HepG2 (cell line): ENCODE results near the gene ACSBG1. TPM values are rescaled to one million over a fixed set of nuclear protein-coding genes. Genes with fewer than 3 reads are reported as not detected.
A peak's percentile ranks its signal among the peaks of the same experiment; 100 is the strongest.

ENCODE experiments used
- BRCA1 ChIP-seq: sonication (generic); formaldehyde crosslinking; IDR thresholded peaks from 2 replicates; pipeline ENCODE4 v1.4.0; 2020; ENCODE audit warnings: missing genetic modification reagents
- BRD4 ChIP-seq: sonication (generic); formaldehyde crosslinking; IDR thresholded peaks from 2 replicates; pipeline ENCODE4 v1.4.0; 2020; ENCODE audit warnings: missing genetic modification reagents
- FOXC1 ChIP-seq: sonication (generic); formaldehyde crosslinking; IDR thresholded peaks from 2 replicates; pipeline ENCODE4 v1.8.0; 2022; ENCODE audit warnings: mild to moderate bottlenecking, missing genetic modification reagents, borderline replicate concordance
- HOXA7 ChIP-seq: sonication (generic); formaldehyde crosslinking; IDR thresholded peaks from 2 replicates; pipeline ENCODE4 v1.8.1; 2022; ENCODE audit warnings: mild to moderate bottlenecking, missing genetic modification reagents, moderate library complexity
- KAT2B ChIP-seq: fragments of 150-350 bp; IDR thresholded peaks from 2 replicates; pipeline ENCODE4 v1.6.1; 2014; ENCODE audit warnings: low read depth, low read length, borderline replicate concordance
- KDM5A ChIP-seq: fragments of 200-600 bp; sonication (generic); IDR thresholded peaks from 2 replicates; pipeline ENCODE4 v1.7.0; 2018; ENCODE audit warnings: antibody characterized with exemption, mild to moderate bottlenecking, low read length, borderline replicate concordance
- PAX8 ChIP-seq: sonication (generic); formaldehyde crosslinking; IDR thresholded peaks from 2 replicates; pipeline ENCODE4 v1.8.0; 2022; ENCODE audit warnings: mild to moderate bottlenecking, missing genetic modification reagents, borderline replicate concordance
- SIX1 ChIP-seq: sonication (generic); formaldehyde crosslinking; IDR thresholded peaks from 2 replicates; pipeline ENCODE4 v1.4.0; 2020; ENCODE audit warnings: missing genetic modification reagents, borderline replicate concordance
- SMAD9 ChIP-seq: sonication (generic); formaldehyde crosslinking; IDR thresholded peaks from 2 replicates; pipeline ENCODE4 v1.5.1; 2020; ENCODE audit warnings: mild to moderate bottlenecking, missing genetic modification reagents
- SNAPC2 ChIP-seq: sonication (generic); formaldehyde crosslinking; IDR thresholded peaks from 2 replicates; pipeline ENCODE4 v1.8.1; 2022; ENCODE audit warnings: mild to moderate bottlenecking, missing genetic modification reagents
- TMF1 ChIP-seq: sonication (generic); formaldehyde crosslinking; IDR thresholded peaks from 2 replicates; pipeline ENCODE4 v1.8.1; 2022; ENCODE audit warnings: low read depth, missing genetic modification reagents
- ZBTB43 ChIP-seq: sonication (generic); formaldehyde crosslinking; conservative IDR thresholded peaks from 2 replicates; pipeline ENCODE4 v1.4.0; 2020; ENCODE audit warnings: missing genetic modification reagents
- ZFP36 ChIP-seq: fragments of 150-350 bp; IDR thresholded peaks from 2 replicates; pipeline ENCODE4 v1.6.1; 2018; ENCODE audit warnings: borderline replicate concordance, low read length, low read depth; ENCODE audit not compliant: partially characterized antibody
- ZFP82 ChIP-seq: sonication (generic); formaldehyde crosslinking; IDR thresholded peaks from 2 replicates; pipeline ENCODE4 v1.5.1; 2020; ENCODE audit warnings: mild to moderate bottlenecking, missing genetic modification reagents, borderline replicate concordance
- ZIK1 ChIP-seq: sonication (generic); formaldehyde crosslinking; IDR thresholded peaks from 2 replicates; pipeline ENCODE4 v1.5.0; 2020; ENCODE audit warnings: mild to moderate bottlenecking, low read depth, missing genetic modification reagents, borderline replicate concordance
- ZNF407 ChIP-seq: sonication (generic); formaldehyde crosslinking; IDR thresholded peaks from one replicate; pipeline ENCODE4 v1.5.1; 2020; ENCODE audit warnings: mild to moderate bottlenecking, missing genetic modification reagents; ENCODE audit errors: not compliant biosample characterization
- ZNF883 ChIP-seq: sonication (generic); formaldehyde crosslinking; IDR thresholded peaks from 2 replicates; pipeline ENCODE4 v1.5.1; 2020; ENCODE audit warnings: mild to moderate bottlenecking, missing genetic modification reagents; ENCODE audit errors: not compliant biosample characterization
- polyA plus RNA-seq, 8 experiments: library from polyadenylated mRNA; depleted of rRNA in 3 of 8; stranded (reverse) in 7 of 8; unstranded in 1 of 8; fragments of >200 nt; fragmentation: Illumina TruSeq in 4 of 8; extraction: Trizol in 4 of 8; gene quantifications; 2 replicates each; pipeline versions ENCODE4 v1.2.1 to v1.2.3, GENCODE V29; 2011 to 2016; ENCODE audit warnings: low read depth in 4 of 8, missing spikeins in 1 of 8, mixed read lengths in 1 of 8; ENCODE audit not compliant: insufficient read depth in 1 of 8
- total RNA-seq, 5 experiments: library from RNA; depleted of rRNA; stranded (reverse); fragments of >200 nt; fragmentation: Illumina TruSeq; extraction: Trizol; gene quantifications; 2 replicates each; pipeline ENCODE4 v1.2.3, GENCODE V29; 2016; ENCODE audit warnings: low read depth in 1 of 5
- TF ChIP-seq, protein P1 (sequence below): sonication (generic); formaldehyde crosslinking; IDR thresholded peaks from 2 replicates; pipeline ENCODE4 v1.4.0; 2020; ENCODE audit warnings: missing genetic modification reagents

Gene ACSBG1
- total and polyA plus RNA-seq, 2 of the 13 experiments (the other 11 are each of a cell fraction or from before 2014, with no cell fraction given) = 0.35 to 0.81 TPM

- TF ChIP-seq ZNF883 (CRISPR knock-in tag) = peak; percentile 42
- TF ChIP-seq FOXC1 (CRISPR knock-in tag) = no peak
- no peak; the same call in 1 of the 2 replicates for TF ChIP-seq ZFP82
- TF ChIP-seq ZFP36 = no peak
- TF ChIP-seq KDM5A = no peak
- peak; percentile 76; the same call in 1 of the 2 replicates for TF ChIP-seq TMF1 (CRISPR knock-in tag)
- TF ChIP-seq KAT2B = no peak
- TF ChIP-seq BRD4 = peak; percentile 74; the same call in 1 of the 2 replicates
- peak; percentile 20; the same call in 1 of the 2 replicates for TF ChIP-seq SNAPC2 (CRISPR knock-in tag)
- peak; percentile 33; the same call in 1 of the 2 replicates for TF ChIP-seq ZIK1 (CRISPR knock-in tag)
- no peak for TF ChIP-seq HOXA7
- no peak for TF ChIP-seq SIX1 (CRISPR knock-in tag)
- TF ChIP-seq, protein P1, sequence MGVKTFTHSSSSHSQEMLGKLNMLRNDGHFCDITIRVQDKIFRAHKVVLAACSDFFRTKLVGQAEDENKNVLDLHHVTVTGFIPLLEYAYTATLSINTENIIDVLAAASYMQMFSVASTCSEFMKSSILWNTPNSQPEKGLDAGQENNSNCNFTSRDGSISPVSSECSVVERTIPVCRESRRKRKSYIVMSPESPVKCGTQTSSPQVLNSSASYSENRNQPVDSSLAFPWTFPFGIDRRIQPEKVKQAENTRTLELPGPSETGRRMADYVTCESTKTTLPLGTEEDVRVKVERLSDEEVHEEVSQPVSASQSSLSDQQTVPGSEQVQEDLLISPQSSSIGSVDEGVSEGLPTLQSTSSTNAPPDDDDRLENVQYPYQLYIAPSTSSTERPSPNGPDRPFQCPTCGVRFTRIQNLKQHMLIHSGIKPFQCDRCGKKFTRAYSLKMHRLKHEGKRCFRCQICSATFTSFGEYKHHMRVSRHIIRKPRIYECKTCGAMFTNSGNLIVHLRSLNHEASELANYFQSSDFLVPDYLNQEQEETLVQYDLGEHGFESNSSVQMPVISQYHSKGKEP (CRISPR knock-in tag) = no peak
- 0 out of 2 replicates have a peak, but pooled peaks have one; percentile 19 for TF ChIP-seq ZBTB43 (CRISPR knock-in tag)
- TF ChIP-seq SMAD9 (CRISPR knock-in tag) = no peak
- TF ChIP-seq BRCA1 (CRISPR knock-in tag) = 0 out of 2 replicates have a peak, but pooled peaks have one; percentile 44
- TF ChIP-seq ZNF407 (CRISPR knock-in tag) = peak; percentile 63
- no peak; the same call in 1 of the 2 replicates for TF ChIP-seq PAX8 (CRISPR knock-in tag)
Measured at GRCh38 chr15:78131295-78132061, 102.9 kb downstream of the ACSBG1 start, which contains the start of gene CIB2 (continued).
